Stimulated activated CD4-positive, alpha-beta T cell treated with anti-CD3 and anti-CD28 coated beads, TNF-alpha, amount 100 ng/mL, for 48 hours (primary cell): ENCODE measurements around the gene OTUD5.

ENCODE experiments used
- DNase-seq, 3 donors: peaks; one replicate each; pipeline ENCODE4 v3.0.0-alpha.2; 2020; ENCODE audit warnings: low read depth in 3 of 3

Gene OTUD5

GRCh38 chrX:48972220-48973164 lies 15.1 kb upstream of the OTUD5 start:
- DNase-seq = no peak

GRCh38 chrX:48971249-48972219 lies 14.1 kb upstream of the OTUD5 start, which contains the start of gene KCND1:
Gene KCND1, minus strand, starts transcription at chrX:48971844. Its CDS starts 1,573 bp downstream, at chrX:48970271.
- no peak for DNase-seq

- DNase-seq = no peak
Measured at GRCh38 chrX:48969471-48969870, 12.1 kb upstream of the OTUD5 start.

GRCh38 chrX:48968377-48968776 lies 11.0 kb upstream of the OTUD5 start:
- DNase-seq = no peak

GRCh38 chrX:48966796-48967579 lies 9.6 kb upstream of the OTUD5 start:
- DNase-seq = no peak

GRCh38 chrX:48965959-48966358 lies 8.6 kb upstream of the OTUD5 start:
- DNase-seq = no peak

- no peak for DNase-seq
Measured at GRCh38 chrX:48961585-48962091, 4.2 kb upstream of the OTUD5 start.

- no peak for DNase-seq
Measured at GRCh38 chrX:48960291-48960690, 2.9 kb upstream of the OTUD5 start.

GRCh38 chrX:48958635-48959094 lies 1.3 kb upstream of the OTUD5 start:
- no peak for DNase-seq

GRCh38 chrX:48957827-48958634 lies 624 bp upstream of the OTUD5 start:
- DNase-seq = peak; percentile 78 to 91 (median 79)

GRCh38 chrX:48956728-48957414 lies 536 bp downstream of the OTUD5 start:
- DNase-seq = no peak

GRCh38 chrX:48948589-48948988 lies 8.8 kb downstream of the OTUD5 start:
- no peak for DNase-seq

- peak in 1 of 3 donors; percentile 61 for DNase-seq
Measured at GRCh38 chrX:48945517-48946348, 11.7 kb downstream of the OTUD5 start.

GRCh38 chrX:48942895-48943294 lies 14.5 kb downstream of the OTUD5 start:
- no peak for DNase-seq

GRCh38 chrX:48940404-48940955 lies 16.9 kb downstream of the OTUD5 start:
- no peak for DNase-seq

GRCh38 chrX:48939524-48940228 lies 17.7 kb downstream of the OTUD5 start:
- no peak for DNase-seq

- DNase-seq = peak; percentile 52 to 74 (median 73)
Measured at GRCh38 chrX:48938721-48939425, 18.5 kb downstream of the OTUD5 start.
